OCI-LY7 (cell line): ENCODE data around the gene SOBP. TPM values are rescaled to one million over a fixed set of nuclear protein-coding genes. Genes with fewer than 3 reads are reported as not detected.

Experiments used
- BruUV-seq: library from RNA; stranded (reverse); fragments of 400-500 nt; replicated peaks from 2 replicates; lab custom pipeline; 2021; lab: Mats Ljungman, UMichigan
- CTCF ChIA-PET: fragments of 300-600 bp; sonication (Branson Sonifier 250); formaldehyde crosslinking; loops from one replicate; lab custom pipeline; 2022; ENCODE audit warnings: antibody characterized with exemption; ENCODE audit not compliant: unreplicated experiment; lab: Charles Lee
- POLR2A ChIA-PET: fragments of 300-600 bp; sonication (Branson Sonifier 250); formaldehyde crosslinking; loops from one replicate; lab custom pipeline; 2022; ENCODE audit warnings: antibody characterized with exemption; lab: Charles Lee
- DNase-seq: peaks from one replicate; pipeline ENCODE4 v3.0.0-alpha.2; 2015; ENCODE audit warnings: low spot score
- H2AFZ ChIP-seq: fragments of 200-600 bp; sonication (generic), shearing (Covaris generic); 2 replicates; pipeline ENCODE4 v1.6.1; 2014; ENCODE audit warnings: mild to moderate bottlenecking, antibody characterized with exemption, low read length, moderate library complexity
- H3K27ac ChIP-seq: fragments of 200-600 bp; sonication (generic); 2 replicates; pipeline ENCODE4 v1.5.1; 2014; ENCODE audit warnings: mixed run types, low read depth, mild to moderate bottlenecking, moderate library complexity, low read length, inconsistent platforms; ENCODE audit not compliant: poor library complexity, severe bottlenecking
- H3K36me3 ChIP-seq: fragments of 200-600 bp; sonication (generic); 2 replicates; pipeline ENCODE4 v1.6.1; 2014; ENCODE audit warnings: mild to moderate bottlenecking, antibody characterized with exemption, low read length, moderate library complexity, mixed read lengths; ENCODE audit not compliant: insufficient read depth
- H3K4me1 ChIP-seq: fragments of 200-600 bp; sonication (generic); 2 replicates; pipeline ENCODE4 v1.5.1; 2014; ENCODE audit warnings: mild to moderate bottlenecking, low read length; ENCODE audit not compliant: insufficient read depth, poor library complexity, severe bottlenecking
- H3K4me2 ChIP-seq: fragments of 200-600 bp; sonication (generic); 2 replicates; pipeline ENCODE4 v1.6.1; 2014; ENCODE audit warnings: mild to moderate bottlenecking, low read length
- H3K4me3 ChIP-seq: fragments of 200-600 bp; sonication (generic); 2 replicates; pipeline ENCODE4 v1.5.1; 2014; ENCODE audit warnings: mild to moderate bottlenecking, low read depth, low read length; ENCODE audit not compliant: poor library complexity, severe bottlenecking
- H3K79me2 ChIP-seq: fragments of 200-600 bp; sonication (generic); 2 replicates; pipeline ENCODE4 v1.6.1; 2016; ENCODE audit warnings: low read depth, mild to moderate bottlenecking, low read length, moderate library complexity, mixed read lengths; ENCODE audit not compliant: insufficient read depth
- H3K9me2 ChIP-seq: fragments of 200-600 bp; sonication (generic); 2 replicates; pipeline ENCODE4 v1.6.1; 2016; ENCODE audit warnings: mild to moderate bottlenecking, low read length, mixed read lengths; ENCODE audit not compliant: insufficient read depth
- H3K9me3 ChIP-seq: fragments of 200-600 bp; sonication (generic); 2 replicates; pipeline ENCODE4 v1.6.1; 2014; ENCODE audit warnings: mild to moderate bottlenecking, mixed run types, low read length, mixed read lengths
- H4K20me1 ChIP-seq: fragments of 200-600 bp; sonication (generic); 2 replicates; pipeline ENCODE4 v1.6.1; 2014; ENCODE audit warnings: mild to moderate bottlenecking, antibody characterized with exemption, low read length, moderate library complexity, mixed read lengths; ENCODE audit not compliant: insufficient read depth
- CTCF ChIP-seq: fragments of 200-600 bp; sonication (generic); conservative IDR thresholded peaks from 2 replicates; pipeline ENCODE4 v1.5.1; 2014; ENCODE audit warnings: mild to moderate bottlenecking, antibody characterized with exemption, low read length, moderate library complexity, mixed read lengths
- EZH2phosphoT487 ChIP-seq: fragments of 200-600 bp; sonication (generic); IDR thresholded peaks from 2 replicates; pipeline ENCODE4 v1.6.1; 2018; ENCODE audit warnings: low read depth, borderline replicate concordance, mild to moderate bottlenecking, mixed run types, antibody characterized with exemption, low read length, moderate library complexity, mixed read lengths
- intact Hi-C: fragments of 100-400 bp; cut with micrococcal nuclease; formaldehyde crosslinking; loops from one replicate; pipeline ENCODE4 v1.10.0; 2022; ENCODE audit not compliant: unreplicated experiment
- total RNA-seq, 2 experiments: library from RNA; depleted of rRNA in 1 of 2; stranded (reverse); fragments of >200 nt in 1 of 2; shearing (Covaris generic) in 1 of 2; gene quantifications; 2 replicates each; pipeline ENCODE4 v1.2.3, GENCODE V29; 2014 to 2022

SOBP gene
- total RNA-seq, 2 experiments from 2014 or later: 21.5 to 29.4 TPM

GRCh38 chr6:107601406-107601805 is 111.5 kb downstream of the SOBP start:
- CTCF ChIA-PET: no interaction called here
- intact Hi-C loops: no loop called here
- Histone ChIP-seq H3K4me1 (peaks cover 19% of the 10 kb centered on the region), H3K9me2 (no peaks in the 10 kb centered on the region), H3K36me3 (peaks cover 15% of the 10 kb centered on the region), H4K20me1 (0 out of 2 replicates have a peak, but pooled peaks cover 4% of the 10 kb centered on the region), H3K4me2 (no peak overlapping the region), H2AFZ (no peak overlapping the region), H3K79me2 (peaks cover 7% of the 10 kb centered on the region; the same call in 1 of the 2 replicates), H3K27ac (no peak overlapping the region), H3K4me3 (no peak overlapping the region), H3K9me3 (no peaks in the 10 kb centered on the region)
- no peak for DNase-seq
- TF ChIP-seq CTCF (no peak), EZH2phosphoT487 (no peak)
- POLR2A ChIA-PET: interaction anchor here (1.3 to 3.2 kb wide), 2 partner anchors 13 to 273 kb away, joined by 5 to 21 read pairs; no protein-coding TSS in a partner anchor
- BruUV-seq: no TSS peak

- no peak for TF ChIP-seq EZH2phosphoT487
- no peak overlapping the region for H3K4me3 ChIP-seq
- intact Hi-C loops: no loop called here
- H3K4me1 ChIP-seq: peaks cover 19% of the 10 kb centered on the region
- H3K4me2 ChIP-seq: 0 out of 2 replicates have a peak overlapping the region, but pooled peaks have one; percentile 2
- 0 out of 2 replicates have a peak, but pooled peaks cover 4% of the 10 kb centered on the region for H4K20me1 ChIP-seq
- H3K9me3 ChIP-seq: no peaks in the 10 kb centered on the region
- ChIA-PET CTCF (no interaction called here), POLR2A (interaction anchor here (0.6 to 1.9 kb wide), 6 partner anchors 9 to 274 kb away, joined by 3 to 6 read pairs (median 4); no protein-coding TSS in a partner anchor)
- H3K9me2 ChIP-seq: no peaks in the 10 kb centered on the region
- BruUV-seq: no TSS peak
- DNase-seq: no peak
- H3K79me2 ChIP-seq: peaks cover 6% of the 10 kb centered on the region; the same call in 1 of the 2 replicates
- peaks cover 13% of the 10 kb centered on the region for H3K36me3 ChIP-seq
- no peak overlapping the region for H3K27ac ChIP-seq
- no peak overlapping the region for H2AFZ ChIP-seq
These were observed 112.5 kb downstream of the SOBP start for GRCh38 chr6:107602321-107603005.

GRCh38 chr6:107603006-107603370 is 113.1 kb downstream of the SOBP start:
- Histone ChIP-seq H4K20me1 (0 out of 2 replicates have a peak, but pooled peaks cover 1% of the 10 kb centered on the region), H3K36me3 (peaks cover 13% of the 10 kb centered on the region), H3K9me2 (no peaks in the 10 kb centered on the region), H2AFZ (no peak overlapping the region), H3K9me3 (no peaks in the 10 kb centered on the region), H3K4me3 (no peak overlapping the region), H3K79me2 (peaks cover under 1% of the 10 kb centered on the region; the same call in 1 of the 2 replicates), H3K4me1 (peaks cover 19% of the 10 kb centered on the region), H3K27ac (no peak overlapping the region), H3K4me2 (0 out of 2 replicates have a peak overlapping the region, but pooled peaks have one; percentile 2)
- POLR2A ChIA-PET: interaction anchor here (0.6 to 1.9 kb wide), 3 partner anchors 8 to 16 kb away, joined by 3 to 6 read pairs (median 4); no protein-coding TSS in a partner anchor
- CTCF ChIA-PET: no interaction called here
- DNase-seq: no peak
- intact Hi-C loops: no loop called here
- no TSS peak for BruUV-seq
- TF ChIP-seq EZH2phosphoT487: no peak
- no peak for TF ChIP-seq CTCF
